HepG2 (cell line): Measurements from ENCODE around the gene WDR76. TPM values are rescaled to one million over a fixed set of nuclear protein-coding genes. Genes with fewer than 3 reads are reported as not detected.
A peak's percentile ranks its signal among the peaks of the same experiment; 100 is the strongest.

Experiments used
- ATAD3A ChIP-seq: sonication (generic); formaldehyde crosslinking; IDR thresholded peaks from 2 replicates; pipeline ENCODE4 v1.4.0; 2020; ENCODE audit warnings: missing genetic modification reagents
- CEBPZ ChIP-seq: IDR thresholded peaks from 2 replicates; pipeline ENCODE4 v1.6.1; 2012; ENCODE audit warnings: low read length, improper control_type of control experiment
- HMGXB3 ChIP-seq: sonication (generic); formaldehyde crosslinking; IDR thresholded peaks from 2 replicates; pipeline ENCODE4 v1.4.0; 2020; ENCODE audit warnings: missing genetic modification reagents, borderline replicate concordance
- IRX3 ChIP-seq: sonication (generic); formaldehyde crosslinking; IDR thresholded peaks from 2 replicates; pipeline ENCODE4 v1.8.1; 2023; ENCODE audit warnings: mild to moderate bottlenecking, low read depth, missing genetic modification reagents, borderline replicate concordance
- KDM3A ChIP-seq: IDR thresholded peaks from 2 replicates; pipeline ENCODE4 v1.6.1; 2018; ENCODE audit warnings: low read depth, missing compliant biosample characterization
- NRL ChIP-seq: sonication (generic); formaldehyde crosslinking; IDR thresholded peaks from 2 replicates; pipeline ENCODE4 v1.5.0; 2020; ENCODE audit warnings: missing genetic modification reagents, mild to moderate bottlenecking, moderate library complexity, borderline replicate concordance
- PLRG1 ChIP-seq: fragments of 450-650 bp; conservative IDR thresholded peaks from 2 replicates; pipeline ENCODE4 v1.6.1; 2016
- SALL2 ChIP-seq: sonication (generic); formaldehyde crosslinking; IDR thresholded peaks from 2 replicates; pipeline ENCODE4 v1.8.1; 2023; ENCODE audit warnings: mild to moderate bottlenecking, missing genetic modification reagents, inconsistent platforms
- ZNF12 ChIP-seq: sonication (generic); formaldehyde crosslinking; IDR thresholded peaks from 2 replicates; pipeline ENCODE4 v1.5.0; 2020; ENCODE audit warnings: missing genetic modification reagents
- ZNF407 ChIP-seq: sonication (generic); formaldehyde crosslinking; IDR thresholded peaks from one replicate; pipeline ENCODE4 v1.5.1; 2020; ENCODE audit warnings: mild to moderate bottlenecking, missing genetic modification reagents; ENCODE audit errors: not compliant biosample characterization
- polyA plus RNA-seq, 8 experiments: library from polyadenylated mRNA; depleted of rRNA in 3 of 8; stranded (reverse) in 7 of 8; unstranded in 1 of 8; fragments of >200 nt; fragmentation: Illumina TruSeq in 4 of 8; extraction: Trizol in 4 of 8; gene quantifications; 2 replicates each; pipeline versions ENCODE4 v1.2.1 to v1.2.3, GENCODE V29; 2011 to 2016; ENCODE audit warnings: low read depth in 4 of 8, missing spikeins in 1 of 8, mixed read lengths in 1 of 8; ENCODE audit not compliant: insufficient read depth in 1 of 8
- total RNA-seq, 5 experiments: library from RNA; depleted of rRNA; stranded (reverse); fragments of >200 nt; fragmentation: Illumina TruSeq; extraction: Trizol; gene quantifications; 2 replicates each; pipeline ENCODE4 v1.2.3, GENCODE V29; 2016; ENCODE audit warnings: low read depth in 1 of 5

The WDR76 gene
- total and polyA plus RNA-seq, 2 of the 13 experiments (the other 11 are each of a cell fraction or from before 2014, with no cell fraction given), result 1.1 to 9.7 TPM

GRCh38 chr15:43800286-43801141, 26.3 kb upstream of the WDR76 start, which contains the start of gene HYPK (continued):
- peak; percentile 71 for TF ChIP-seq ZNF407 (CRISPR knock-in tag)
- TF ChIP-seq NRL (CRISPR knock-in tag), result peak; percentile 95
- TF ChIP-seq HMGXB3 (CRISPR knock-in tag), result 0 out of 2 replicates have a peak, but pooled peaks have one; percentile 48
- no peak for TF ChIP-seq SALL2 (CRISPR knock-in tag)
- TF ChIP-seq KDM3A (CRISPR knock-in tag), result no peak
- no peak for TF ChIP-seq IRX3 (CRISPR knock-in tag)
- TF ChIP-seq CEBPZ, result no peak
- TF ChIP-seq ATAD3A (CRISPR knock-in tag), result 0 out of 2 replicates have a peak, but pooled peaks have one; percentile 33
- no peak for TF ChIP-seq ZNF12 (CRISPR knock-in tag)
- no peak for TF ChIP-seq PLRG1
